Gastrocnemius medialis (tissue), 4 donors: Measurements from ENCODE around the gene SYTL5. TPM values are rescaled to one million over a fixed set of nuclear protein-coding genes. Genes with fewer than 3 reads are reported as not detected.

ENCODE experiments used
- ATAC-seq, 2 donors: fragments of 150-250 bp; one replicate each; pipeline ENCODE4 v1.9.1; 2016
- DNase-seq, 2 donors: peaks; one replicate each; pipeline ENCODE4 v3.0.0-alpha.2; 2019
- H3K27ac ChIP-seq, 4 donors: fragments of 200-600 bp; sonication (generic); 1 replicate in 1 of 4; 2 replicates in 3 of 4; pipeline ENCODE4 v1.5.1; 2016 to 2018; ENCODE audit warnings: mild to moderate bottlenecking in 2 of 4, moderate library complexity in 1 of 4
- H3K27me3 ChIP-seq, 3 donors: fragments of 200-600 bp; sonication (generic) in 2 of 3; 1 replicate in 1 of 3; 2 replicates in 2 of 3; pipeline versions ENCODE4 v1.5.1 to v1.6.0; 2016 to 2019; ENCODE audit warnings: mild to moderate bottlenecking in 1 of 3, moderate library complexity in 1 of 3
- H3K36me3 ChIP-seq, 2 donors: fragments of 200-600 bp; sonication (generic) in 1 of 2; one replicate each; pipeline ENCODE4 v1.5.1; 2017 to 2018
- H3K4me1 ChIP-seq, 2 donors: fragments of 200-600 bp; sonication (generic) in 1 of 2; one replicate each; pipeline ENCODE4 v1.5.1; 2016 to 2017; ENCODE audit warnings: mild to moderate bottlenecking in 2 of 2
- H3K4me3 ChIP-seq, 4 donors: fragments of 200-600 bp; sonication (generic) in 3 of 4; 1 replicate in 1 of 4; 2 replicates in 3 of 4; pipeline ENCODE4 v1.5.1; 2016 to 2019; ENCODE audit warnings: mild to moderate bottlenecking in 2 of 4
- H3K9me3 ChIP-seq, 3 donors: fragments of 200-600 bp; sonication (generic) in 2 of 3; 1 replicate in 1 of 3; 2 replicates in 2 of 3; pipeline ENCODE4 v1.5.1; 2016 to 2019
- POLR2A ChIP-seq, 2 donors: fragments of 450-650 bp; IDR thresholded peaks; one replicate each; pipeline ENCODE4 v1.6.1; 2017; ENCODE audit warnings: antibody characterized with exemption in 2 of 2, mild to moderate bottlenecking in 2 of 2, moderate library complexity in 2 of 2
- in situ Hi-C, 4 donors: fragments of 200-750 bp; cut with MboI; loops; one replicate each; pipeline versions ENCODE4 v1.15.0 to v1.8.0; 2017; ENCODE audit warnings: low sequenced_read_pairs in 4 of 4
- intact Hi-C: fragments of 100-400 bp; cut with DNase I; formaldehyde crosslinking; loops from one replicate; pipeline ENCODE4 v1.15.1; 2023; ENCODE audit warnings: low total_unique reads
- total RNA-seq, 4 donors: library from RNA; depleted of rRNA; stranded (reverse); fragments of >200 nt; gene quantifications; one replicate each; pipeline versions ENCODE4 v1.1.0 to v1.2.3, GENCODE V29; 2016
- TF ChIP-seq, protein P1 (sequence below), 5 experiments: fragments of 450-650 bp in 3 of 5; fragments of 200-600 bp in 2 of 5; sonication (generic) in 2 of 5; IDR thresholded peaks in 4 of 5; conservative IDR thresholded peaks in 1 of 5; 1 replicate in 4 of 5; 2 replicates in 1 of 5; pipeline ENCODE4 v1.5.1; 2016 to 2019; ENCODE audit warnings: antibody characterized with exemption in 5 of 5, mild to moderate bottlenecking in 3 of 5, moderate library complexity in 3 of 5

SYTL5 gene
- total RNA-seq, 4 donors from 2014 or later, result not detected

DNA sequence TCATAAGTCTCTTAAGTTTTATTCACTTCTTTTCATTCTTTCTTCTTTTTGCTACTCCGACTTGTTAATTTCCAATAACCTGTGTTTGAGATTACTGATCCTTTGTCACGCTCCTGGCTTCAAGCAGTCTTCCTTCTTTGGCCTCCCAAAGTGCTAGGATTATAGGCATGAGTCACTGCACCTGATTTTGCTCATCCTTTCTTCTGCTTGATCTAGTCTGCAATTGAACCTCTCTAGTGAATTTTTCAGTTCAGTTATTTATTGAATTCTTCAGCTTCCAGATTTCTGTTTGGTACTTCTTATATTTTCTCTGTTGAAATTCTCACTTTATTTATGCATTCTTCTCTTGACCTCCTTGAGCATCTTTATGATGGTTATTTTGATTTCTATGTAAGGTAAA lies 38.6 kb upstream of the SYTL5 start:
- TF ChIP-seq POLR2A (IDR thresholded peaks at IDR 0.05), result no peak
- TF ChIP-seq, protein P1, sequence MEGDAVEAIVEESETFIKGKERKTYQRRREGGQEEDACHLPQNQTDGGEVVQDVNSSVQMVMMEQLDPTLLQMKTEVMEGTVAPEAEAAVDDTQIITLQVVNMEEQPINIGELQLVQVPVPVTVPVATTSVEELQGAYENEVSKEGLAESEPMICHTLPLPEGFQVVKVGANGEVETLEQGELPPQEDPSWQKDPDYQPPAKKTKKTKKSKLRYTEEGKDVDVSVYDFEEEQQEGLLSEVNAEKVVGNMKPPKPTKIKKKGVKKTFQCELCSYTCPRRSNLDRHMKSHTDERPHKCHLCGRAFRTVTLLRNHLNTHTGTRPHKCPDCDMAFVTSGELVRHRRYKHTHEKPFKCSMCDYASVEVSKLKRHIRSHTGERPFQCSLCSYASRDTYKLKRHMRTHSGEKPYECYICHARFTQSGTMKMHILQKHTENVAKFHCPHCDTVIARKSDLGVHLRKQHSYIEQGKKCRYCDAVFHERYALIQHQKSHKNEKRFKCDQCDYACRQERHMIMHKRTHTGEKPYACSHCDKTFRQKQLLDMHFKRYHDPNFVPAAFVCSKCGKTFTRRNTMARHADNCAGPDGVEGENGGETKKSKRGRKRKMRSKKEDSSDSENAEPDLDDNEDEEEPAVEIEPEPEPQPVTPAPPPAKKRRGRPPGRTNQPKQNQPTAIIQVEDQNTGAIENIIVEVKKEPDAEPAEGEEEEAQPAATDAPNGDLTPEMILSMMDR (IDR thresholded peaks at IDR 0.05 in 4 of 5, conservative IDR thresholded peaks at IDR 0.05 in 1 of 5), result no peak
- DNase-seq, result no peak

DNA sequence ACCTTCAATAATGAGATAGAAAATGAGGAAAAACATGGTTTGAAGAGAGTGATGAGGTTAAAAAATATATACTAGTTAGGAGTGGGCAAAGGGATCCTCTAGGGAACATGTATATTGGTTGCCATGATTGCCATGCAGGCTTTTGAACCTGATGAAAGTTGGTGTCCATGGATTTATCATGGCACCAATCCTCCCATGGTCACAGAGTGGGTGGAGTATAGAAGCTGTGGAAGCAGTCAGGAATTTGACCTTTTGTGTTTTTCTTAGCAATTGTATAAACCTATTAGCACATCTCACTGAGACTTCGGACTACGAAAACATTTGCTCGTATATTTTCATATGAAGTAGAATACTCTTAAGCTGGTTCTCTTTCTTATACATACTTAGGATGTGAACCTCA lies 30.9 kb upstream of the SYTL5 start:
- H3K9me3 ChIP-seq, result no peaks in the 10 kb centered on the region
- H3K4me1 ChIP-seq, result no peaks in the 10 kb centered on the region
- TF ChIP-seq POLR2A (IDR thresholded peaks at IDR 0.05), result no peak
- TF ChIP-seq, protein P1 (IDR thresholded peaks at IDR 0.05 in 4 of 5, conservative IDR thresholded peaks at IDR 0.05 in 1 of 5), result no peak
- no peak overlapping the region for H3K27ac ChIP-seq
- H3K36me3 ChIP-seq, result no peaks in the 10 kb centered on the region
- ATAC-seq (no peak), DNase-seq (no peak)
- H3K4me3 ChIP-seq, result no peak overlapping the region
- H3K27me3 ChIP-seq, result peaks cover 0 to 5% (median 2%) of the 10 kb centered on the region in 3 donors
- intact Hi-C loops, result no loop called here
- in situ Hi-C loops, result no loop called here

More for the DNA sequence above, 38.6 kb upstream of the SYTL5 start:
- in situ Hi-C loops (no loop called here), intact Hi-C loops (no loop called here)
- H3K9me3 ChIP-seq, result no peaks in the 10 kb centered on the region
- ATAC-seq, result no peak
- H3K36me3 ChIP-seq, result no peaks in the 10 kb centered on the region
- H3K4me1 ChIP-seq, result no peaks in the 10 kb centered on the region
- H3K27me3 ChIP-seq, result peaks cover 0 to 5% (median 2%) of the 10 kb centered on the region in 3 donors
- H3K27ac ChIP-seq, result no peak overlapping the region
- no peak overlapping the region for H3K4me3 ChIP-seq

GRCh38 chrX:37976153-37976552 lies 30.2 kb upstream of the SYTL5 start:
- DNase-seq (no peak), ATAC-seq (no peak)
- peaks cover 0 to 2% (median 0%) of the 10 kb centered on the region in 3 donors for H3K27me3 ChIP-seq
- no peaks in the 10 kb centered on the region for H3K9me3 ChIP-seq
- in situ Hi-C loops (no loop called here), intact Hi-C loops (no loop called here)
- TF ChIP-seq POLR2A (IDR thresholded peaks at IDR 0.05), result no peak
- TF ChIP-seq, protein P1 (IDR thresholded peaks at IDR 0.05 in 4 of 5, conservative IDR thresholded peaks at IDR 0.05 in 1 of 5), result no peak
- no peak overlapping the region for H3K27ac ChIP-seq
- H3K36me3 ChIP-seq, result no peaks in the 10 kb centered on the region
- no peak overlapping the region for H3K4me3 ChIP-seq
- no peaks in the 10 kb centered on the region for H3K4me1 ChIP-seq

- Histone ChIP-seq H3K4me3 (no peak overlapping the region), H3K36me3 (no peaks in the 10 kb centered on the region), H3K27me3 (no peaks in the 10 kb centered on the region), H3K4me1 (no peaks in the 10 kb centered on the region), H3K27ac (no peak overlapping the region), H3K9me3 (no peaks in the 10 kb centered on the region)
- TF ChIP-seq POLR2A (IDR thresholded peaks at IDR 0.05), result no peak
- TF ChIP-seq, protein P1 (IDR thresholded peaks at IDR 0.05 in 4 of 5, conservative IDR thresholded peaks at IDR 0.05 in 1 of 5), result no peak
- intact Hi-C loops, result no loop called here
- in situ Hi-C loops, result no loop called here
- no peak for ATAC-seq
- no peak for DNase-seq
Measured at GRCh38 chrX:37984880-37985279, 21.5 kb upstream of the SYTL5 start.

DNA sequence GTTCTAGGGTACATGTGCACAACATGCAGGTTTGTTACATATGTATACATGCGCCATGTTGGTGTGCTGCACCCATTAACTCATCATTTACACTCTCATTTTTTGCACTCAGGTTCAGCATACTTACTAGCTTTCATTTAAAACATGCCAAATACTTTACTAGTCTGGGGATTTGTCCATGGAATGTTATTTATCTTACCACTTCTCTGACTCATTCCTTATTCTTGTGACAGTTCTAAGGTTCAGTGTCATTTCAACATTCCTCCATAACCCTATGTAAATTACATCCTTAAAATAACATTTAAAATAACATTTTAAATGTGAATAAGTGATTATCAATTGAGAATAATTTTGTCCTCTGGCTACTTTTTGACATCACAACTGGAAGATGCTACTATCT lies 19.5 kb upstream of the SYTL5 start:
- in situ Hi-C loops, result no loop called here
- no peaks in the 10 kb centered on the region for H3K4me1 ChIP-seq
- H3K27ac ChIP-seq, result no peak overlapping the region
- ATAC-seq, result no peak
- no peaks in the 10 kb centered on the region for H3K27me3 ChIP-seq
- no peaks in the 10 kb centered on the region for H3K9me3 ChIP-seq
- H3K36me3 ChIP-seq, result no peaks in the 10 kb centered on the region
- TF ChIP-seq, protein P1 (IDR thresholded peaks at IDR 0.05 in 4 of 5, conservative IDR thresholded peaks at IDR 0.05 in 1 of 5), result no peak
- no peak for TF ChIP-seq POLR2A (IDR thresholded peaks at IDR 0.05)
- H3K4me3 ChIP-seq, result no peak overlapping the region
- DNase-seq, result no peak
- intact Hi-C loops, result no loop called here
